Suprapubic skin (tissue), 4 donors: ENCODE results near the gene NFX1.

Source experiments
- POLR2A ChIP-seq, 2 donors: fragments of 450-650 bp; IDR thresholded peaks; one replicate each; pipeline ENCODE4 v1.6.1; 2017; ENCODE audit warnings: antibody characterized with exemption in 2 of 2, mild to moderate bottlenecking in 2 of 2, moderate library complexity in 2 of 2
- POLR2AphosphoS5 ChIP-seq, 3 donors: sonication (generic); formaldehyde crosslinking; IDR thresholded peaks; one replicate each; pipeline ENCODE4 v1.6.1; 2017; ENCODE audit warnings: antibody characterized with exemption in 3 of 3
- TF ChIP-seq, protein P1 (sequence below), 2 donors: fragments of 200-600 bp in 1 of 2; fragments of 450-650 bp in 1 of 2; sonication (generic) in 1 of 2; IDR thresholded peaks; one replicate each; pipeline ENCODE4 v1.5.1; 2016 to 2019; ENCODE audit warnings: antibody characterized with exemption in 2 of 2, mild to moderate bottlenecking in 1 of 2, moderate library complexity in 1 of 2

- TF ChIP-seq, protein P1, sequence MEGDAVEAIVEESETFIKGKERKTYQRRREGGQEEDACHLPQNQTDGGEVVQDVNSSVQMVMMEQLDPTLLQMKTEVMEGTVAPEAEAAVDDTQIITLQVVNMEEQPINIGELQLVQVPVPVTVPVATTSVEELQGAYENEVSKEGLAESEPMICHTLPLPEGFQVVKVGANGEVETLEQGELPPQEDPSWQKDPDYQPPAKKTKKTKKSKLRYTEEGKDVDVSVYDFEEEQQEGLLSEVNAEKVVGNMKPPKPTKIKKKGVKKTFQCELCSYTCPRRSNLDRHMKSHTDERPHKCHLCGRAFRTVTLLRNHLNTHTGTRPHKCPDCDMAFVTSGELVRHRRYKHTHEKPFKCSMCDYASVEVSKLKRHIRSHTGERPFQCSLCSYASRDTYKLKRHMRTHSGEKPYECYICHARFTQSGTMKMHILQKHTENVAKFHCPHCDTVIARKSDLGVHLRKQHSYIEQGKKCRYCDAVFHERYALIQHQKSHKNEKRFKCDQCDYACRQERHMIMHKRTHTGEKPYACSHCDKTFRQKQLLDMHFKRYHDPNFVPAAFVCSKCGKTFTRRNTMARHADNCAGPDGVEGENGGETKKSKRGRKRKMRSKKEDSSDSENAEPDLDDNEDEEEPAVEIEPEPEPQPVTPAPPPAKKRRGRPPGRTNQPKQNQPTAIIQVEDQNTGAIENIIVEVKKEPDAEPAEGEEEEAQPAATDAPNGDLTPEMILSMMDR (IDR thresholded peaks at IDR 0.05), result no peak
- TF ChIP-seq POLR2A (IDR thresholded peaks at IDR 0.05), result no peak
- TF ChIP-seq POLR2AphosphoS5 (IDR thresholded peaks at IDR 0.05), result no peak
Measured at GRCh38 chr9:33241298-33241697, 49.0 kb upstream of the NFX1 start.
